A549 treated with AZD9567 at 1 μM for 4 hours (cell line): ENCODE measurements around the gene CCDC102B. TPM values are rescaled to one million over a fixed set of nuclear protein-coding genes. Genes with fewer than 3 reads are reported as not detected.

ENCODE experiments used
- total RNA-seq: library from RNA; stranded (reverse); fragments of 200-300 nt; extraction: Qiagen RNA extraction; gene quantifications from 5 replicates; pipeline ENCODE4 v1.2.3, GENCODE V29; 2022; ENCODE audit not compliant: insufficient read depth

The CCDC102B gene
- total RNA-seq: 0.25 to 0.58 TPM (median 0.48 TPM) in 4 of 5 replicates, not detected in the other

GRCh38 chr18:68797871-68798270 is at the start of gene CCDC102B:
TSS of gene CCDC102B (plus strand) at chr18:68798080. CDS start at chr18:68836764, 38,684 bp downstream.

Other genes with a start within 250 kb of the CCDC102B start
- 18.5 to 36.4 TPM (median 21.3 TPM) in 5 replicates for gene TMX3, start 83.0 kb upstream of the CCDC102B start, total RNA-seq